Left lung (tissue), 10 donors: ENCODE results near the gene MPPED1. TPM values are rescaled to one million over a fixed set of nuclear protein-coding genes. Genes with fewer than 3 reads are reported as not detected.

Source experiments
- ATAC-seq: fragments of 200-7000 bp; cut with Tn5 transposase; one replicate; pipeline ENCODE4 v1.9.1; 2020; ENCODE audit warnings: moderate library complexity
- DNase-seq, 4 donors: peaks; one replicate each; pipeline ENCODE4 v3.0.0-alpha.2; 2013 to 2020
- H3K27ac ChIP-seq, 2 donors: fragments of 200-600 bp; sonication (generic) in 1 of 2; one replicate each; pipeline versions ENCODE4 v1.5.0 to v1.8.0; 2020 to 2021
- H3K27me3 ChIP-seq, 2 donors: fragments of 200-600 bp; sonication (generic) in 1 of 2; one replicate each; pipeline versions ENCODE4 v1.5.0 to v1.8.0; 2020 to 2021
- H3K36me3 ChIP-seq, 2 donors: fragments of 200-600 bp; sonication (generic) in 1 of 2; one replicate each; pipeline versions ENCODE4 v1.5.0 to v1.8.0; 2020 to 2021
- H3K4me1 ChIP-seq, 2 donors: fragments of 200-600 bp; one replicate each; pipeline ENCODE4 v1.8.0; 2021
- H3K4me3 ChIP-seq, 2 donors: fragments of 200-600 bp; sonication (generic) in 1 of 2; one replicate each; pipeline versions ENCODE4 v1.5.0 to v1.8.0; 2020 to 2021; ENCODE audit warnings: mild to moderate bottlenecking in 1 of 2
- H3K9me3 ChIP-seq, 2 donors: fragments of 200-600 bp; sonication (generic) in 1 of 2; one replicate each; pipeline versions ENCODE4 v1.5.0 to v1.8.0; 2020 to 2021
- intact Hi-C, 2 donors: fragments of 100-400 bp; cut with DNase I; formaldehyde crosslinking; loops; one replicate each; pipeline versions ENCODE4 v1.11.2 to v1.14.2; 2022
- polyA plus RNA-seq, 6 donors: library from polyadenylated mRNA; unstranded; fragments of 120-200 nt; gene quantifications; one replicate each; pipeline ENCODE4 v1.2.1, GENCODE V29; 2013; ENCODE audit not compliant: insufficient read length in 6 of 6
- total RNA-seq, 2 donors: library from RNA; stranded (reverse); fragmentation: NEBNext Ultra II Directional; extraction: Animal tissue kit (Norgen Biotek cat#: 25700); gene quantifications; one replicate each; pipeline ENCODE4 v1.2.1, GENCODE V29; 2021
- TF ChIP-seq, protein P1 (sequence below), 2 donors: fragments of 200-600 bp; sonication (generic) in 1 of 2; IDR thresholded peaks; one replicate each; pipeline versions ENCODE4 v1.5.0 to v1.8.0; 2021; ENCODE audit warnings: antibody characterized with exemption in 2 of 2
- donor health status: DM: no; HTN: yes; CAD: no.
- donor health status: DM: no; HTN: no; CAD: no.

Gene MPPED1
- total and polyA plus RNA-seq, 8 donors: 0.37 to 0.67 (median 0.52) TPM; not detected in 2

DNA sequence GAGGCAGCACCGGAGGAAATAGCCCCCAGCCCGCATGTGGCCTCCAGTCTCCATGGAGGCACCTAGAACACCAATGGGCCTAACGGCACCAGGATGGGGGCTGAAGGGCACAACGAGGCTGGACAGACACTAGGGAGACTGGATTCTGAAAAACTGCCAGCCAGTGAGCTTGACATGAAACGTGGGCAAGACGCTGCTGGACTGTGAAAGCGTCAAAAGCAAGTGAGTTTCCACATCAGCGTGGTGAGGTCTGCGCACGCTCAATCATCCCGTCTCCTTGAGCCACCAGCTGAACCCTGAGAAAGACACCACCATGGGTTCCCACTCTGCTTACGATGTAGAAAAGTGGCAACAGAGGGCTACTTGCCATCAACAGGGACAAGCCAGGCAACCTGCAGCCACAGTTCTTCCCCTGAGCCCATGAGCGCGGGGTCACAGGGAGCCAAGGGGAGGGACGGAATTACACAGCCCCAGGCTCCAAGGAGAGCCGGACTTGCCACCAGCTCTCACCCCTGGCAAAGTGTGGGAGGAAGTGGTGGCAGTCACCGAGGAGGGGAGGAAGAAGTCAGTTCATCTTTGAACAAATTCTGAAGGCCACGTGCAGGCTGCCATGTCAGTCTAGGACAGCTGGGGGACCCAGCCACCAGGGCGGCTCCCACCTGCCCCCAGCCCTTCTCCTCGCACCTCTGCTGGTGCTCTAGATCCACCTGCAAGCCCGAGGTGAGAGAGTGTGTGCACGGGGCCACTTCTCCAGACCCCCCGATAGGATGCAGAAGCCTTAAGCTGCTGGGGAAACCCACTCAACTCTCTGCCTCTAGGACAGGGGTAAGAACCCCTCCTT, 131.1 kb downstream of the MPPED1 start:
- intact Hi-C loops: no loop called here
- no peak overlapping the region for H3K4me3 ChIP-seq
- no peak for ATAC-seq

DNA sequence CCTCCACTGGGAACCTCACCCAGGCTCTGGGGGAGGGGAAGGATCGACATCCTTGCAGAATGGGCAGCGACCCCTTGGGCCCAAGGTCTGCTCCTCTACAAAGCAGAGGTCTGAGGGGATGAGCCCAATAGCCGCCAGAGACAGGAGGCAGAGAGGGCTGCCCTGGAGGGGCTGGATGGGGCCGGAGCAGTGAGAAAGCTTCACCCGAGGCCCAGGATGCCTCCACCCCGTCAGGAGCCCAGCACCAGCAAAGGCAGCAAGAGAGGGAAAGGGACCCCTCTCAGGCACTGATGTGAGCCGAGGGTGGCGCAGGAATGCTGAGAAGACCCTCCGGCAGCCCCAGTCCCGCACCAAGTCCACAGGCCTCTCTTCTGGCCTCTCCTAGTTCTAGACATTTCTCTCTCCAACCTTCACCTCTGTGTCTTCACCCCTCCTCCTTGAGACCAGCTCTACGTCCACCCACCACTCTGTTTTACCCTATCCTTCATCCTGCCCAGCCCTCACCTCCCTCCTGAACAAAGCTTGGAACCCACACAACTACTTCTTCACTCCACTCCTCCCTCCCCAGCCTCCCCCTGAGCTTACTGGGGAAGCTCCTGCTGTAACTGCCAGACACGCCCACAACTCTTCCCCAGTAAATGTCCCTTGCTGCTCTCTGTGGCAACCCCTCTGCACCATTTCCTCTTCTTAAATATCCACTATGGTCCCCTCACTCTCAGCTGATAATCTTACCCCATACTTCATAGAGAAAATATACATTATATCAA, 131.9 kb downstream of the MPPED1 start:
- intact Hi-C loops: no loop called here
- no peaks in the 10 kb centered on the region for H3K9me3 ChIP-seq
- ATAC-seq: no peak
- H3K27me3 ChIP-seq: peaks cover 0 to 3% of the 10 kb centered on the region in 2 donors
- DNase-seq: no peak
- no peak overlapping the region for H3K27ac ChIP-seq
- no peaks in the 10 kb centered on the region for H3K36me3 ChIP-seq
- no peaks in the 10 kb centered on the region for H3K4me1 ChIP-seq
- no peak overlapping the region for H3K4me3 ChIP-seq
- TF ChIP-seq, protein P1, sequence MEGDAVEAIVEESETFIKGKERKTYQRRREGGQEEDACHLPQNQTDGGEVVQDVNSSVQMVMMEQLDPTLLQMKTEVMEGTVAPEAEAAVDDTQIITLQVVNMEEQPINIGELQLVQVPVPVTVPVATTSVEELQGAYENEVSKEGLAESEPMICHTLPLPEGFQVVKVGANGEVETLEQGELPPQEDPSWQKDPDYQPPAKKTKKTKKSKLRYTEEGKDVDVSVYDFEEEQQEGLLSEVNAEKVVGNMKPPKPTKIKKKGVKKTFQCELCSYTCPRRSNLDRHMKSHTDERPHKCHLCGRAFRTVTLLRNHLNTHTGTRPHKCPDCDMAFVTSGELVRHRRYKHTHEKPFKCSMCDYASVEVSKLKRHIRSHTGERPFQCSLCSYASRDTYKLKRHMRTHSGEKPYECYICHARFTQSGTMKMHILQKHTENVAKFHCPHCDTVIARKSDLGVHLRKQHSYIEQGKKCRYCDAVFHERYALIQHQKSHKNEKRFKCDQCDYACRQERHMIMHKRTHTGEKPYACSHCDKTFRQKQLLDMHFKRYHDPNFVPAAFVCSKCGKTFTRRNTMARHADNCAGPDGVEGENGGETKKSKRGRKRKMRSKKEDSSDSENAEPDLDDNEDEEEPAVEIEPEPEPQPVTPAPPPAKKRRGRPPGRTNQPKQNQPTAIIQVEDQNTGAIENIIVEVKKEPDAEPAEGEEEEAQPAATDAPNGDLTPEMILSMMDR (IDR thresholded peaks at IDR 0.05): no peak

More for the DNA sequence above, 131.1 kb downstream of the MPPED1 start:
- Histone ChIP-seq H3K27me3 (peaks cover 0 to 3% of the 10 kb centered on the region in 2 donors), H3K9me3 (no peaks in the 10 kb centered on the region), H3K4me1 (no peaks in the 10 kb centered on the region), H3K27ac (no peak overlapping the region), H3K36me3 (no peaks in the 10 kb centered on the region)
- no peak for DNase-seq
- TF ChIP-seq, protein P1 (IDR thresholded peaks at IDR 0.05): no peak

DNA sequence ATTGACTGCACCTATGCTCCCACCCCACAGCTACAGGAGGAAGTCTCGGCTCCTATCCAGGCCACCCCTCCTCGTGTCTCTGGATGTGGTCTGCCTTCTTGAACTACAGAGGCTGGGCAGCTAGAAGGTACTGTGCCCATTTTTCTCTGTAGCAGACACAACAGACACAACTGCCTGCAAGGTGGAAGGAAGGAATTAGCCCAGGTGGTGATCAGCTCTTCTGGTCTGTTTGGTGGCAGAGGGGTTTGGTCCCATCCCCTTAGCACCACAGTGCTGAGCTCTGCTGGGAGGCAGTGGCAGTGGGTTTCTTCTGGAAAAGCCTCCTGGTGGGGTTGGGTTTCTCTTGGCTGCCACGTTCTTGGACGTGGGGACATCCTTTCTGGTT, 132.5 kb downstream of the MPPED1 start:
- Histone ChIP-seq H3K27me3 (peaks cover 0 to 3% of the 10 kb centered on the region in 2 donors), H3K4me3 (no peak overlapping the region), H3K9me3 (no peaks in the 10 kb centered on the region), H3K36me3 (no peaks in the 10 kb centered on the region), H3K4me1 (no peaks in the 10 kb centered on the region), H3K27ac (no peak overlapping the region)
- DNase-seq (no peak), ATAC-seq (no peak)
- intact Hi-C loops: no loop called here
- TF ChIP-seq, protein P1 (IDR thresholded peaks at IDR 0.05): no peak

DNA sequence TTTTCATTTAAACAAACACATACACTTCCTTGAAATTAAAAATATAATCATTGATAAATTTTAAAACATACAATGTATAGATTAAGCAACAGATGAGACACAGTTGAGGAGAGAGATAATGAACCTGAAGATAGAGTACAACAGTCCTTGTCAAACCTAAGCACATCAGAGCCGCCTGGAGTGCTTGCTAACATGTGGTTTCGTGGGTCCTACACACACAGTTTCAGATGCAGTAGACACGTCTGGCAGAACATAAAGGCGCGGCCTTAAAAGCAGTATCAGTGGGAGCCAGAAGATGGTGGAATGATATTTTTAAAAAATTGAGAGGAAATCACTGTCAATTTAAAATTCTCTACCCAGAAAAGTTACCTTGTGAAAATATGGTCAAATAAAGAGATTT, 134.4 kb downstream of the MPPED1 start:
- intact Hi-C loops: no loop called here
- no peak for ATAC-seq
- H3K27me3 ChIP-seq: no peaks in the 10 kb centered on the region
- no peak for DNase-seq
- no peaks in the 10 kb centered on the region for H3K9me3 ChIP-seq
- H3K4me1 ChIP-seq: no peaks in the 10 kb centered on the region
- H3K27ac ChIP-seq: no peak overlapping the region
- no peak overlapping the region for H3K4me3 ChIP-seq
- TF ChIP-seq, protein P1 (IDR thresholded peaks at IDR 0.05): no peak
- H3K36me3 ChIP-seq: no peaks in the 10 kb centered on the region

DNA sequence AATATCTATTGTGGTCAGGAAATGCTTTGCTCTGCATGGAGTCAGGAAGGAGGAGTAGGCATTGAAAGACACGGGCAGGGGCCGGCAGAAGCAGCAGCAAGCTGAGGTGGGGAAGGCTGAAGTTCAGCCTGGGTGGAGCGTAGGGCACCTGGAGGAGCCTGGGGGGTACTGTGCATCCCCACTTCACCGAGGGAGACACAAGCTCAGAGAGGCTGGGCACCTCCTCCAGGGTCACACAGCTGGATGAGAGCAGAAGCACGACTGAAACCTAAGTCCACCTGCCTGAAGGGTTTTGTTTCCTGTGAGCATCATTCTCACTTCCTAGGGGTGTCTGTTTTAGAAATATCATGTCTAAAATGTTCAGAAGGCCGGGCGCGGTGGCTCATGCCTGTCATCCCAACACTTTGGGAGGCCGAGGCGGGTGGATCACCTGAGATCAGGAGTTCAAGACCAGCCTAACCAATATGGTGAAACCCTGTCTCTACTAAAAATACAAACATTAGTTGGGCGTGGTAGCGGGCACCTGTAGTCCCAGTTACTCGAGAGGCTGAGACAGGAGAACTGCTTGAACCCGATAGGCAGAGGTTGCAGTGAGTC, 138.3 kb downstream of the MPPED1 start:
- ATAC-seq: no peak
- no peak for DNase-seq

More for the DNA sequence above, 138.3 kb downstream of the MPPED1 start:
- intact Hi-C loops: no loop called here
- no peaks in the 10 kb centered on the region for H3K4me1 ChIP-seq
- TF ChIP-seq, protein P1 (IDR thresholded peaks at IDR 0.05): no peak
- H3K9me3 ChIP-seq: no peaks in the 10 kb centered on the region
- H3K27me3 ChIP-seq: no peaks in the 10 kb centered on the region
- no peak overlapping the region for H3K4me3 ChIP-seq
- H3K36me3 ChIP-seq: no peaks in the 10 kb centered on the region
- H3K27ac ChIP-seq: no peak overlapping the region
